Measurements from ENCODE around the gene BLOC1S5. TPM values are rescaled to one million over a fixed set of nuclear protein-coding genes. Genes with fewer than 3 reads are reported as not detected.

The BLOC1S5 gene
- total RNA-seq, 1 donor from 2014 or later = 9.7 TPM

GRCh38 chr6:8061736-8062135, 2.5 kb downstream of the BLOC1S5 start:
- Histone ChIP-seq H3K4me3 (ENCODE audit: low read depth, low read length) (no peak overlapping the region), H3K36me3 (ENCODE audit: control insufficient read depth, insufficient read depth, low read length) (no peaks in the 10 kb centered on the region), H3K27me3 (ENCODE audit: control insufficient read depth, insufficient read depth, low read length) (no peaks in the 10 kb centered on the region)
- FAIRE-seq (no peak), DNase-seq (ENCODE audit: low read depth) (no peak)
- TF ChIP-seq CTCF (IDR thresholded peaks at IDR 0.05; ENCODE audit: insufficient read depth, low read length, severe bottlenecking) = no peak

- FAIRE-seq (no peak), DNase-seq (ENCODE audit: low read depth) (no peak)
- H3K36me3 ChIP-seq (ENCODE audit: control insufficient read depth, insufficient read depth, low read length) = no peaks in the 10 kb centered on the region
- no peak overlapping the region for H3K4me3 ChIP-seq (ENCODE audit: low read depth, low read length)
- TF ChIP-seq CTCF (IDR thresholded peaks at IDR 0.05; ENCODE audit: insufficient read depth, low read length, severe bottlenecking) = no peak
- no peaks in the 10 kb centered on the region for H3K27me3 ChIP-seq (ENCODE audit: control insufficient read depth, insufficient read depth, low read length)
Measured at GRCh38 chr6:8060346-8060745, 3.8 kb downstream of the BLOC1S5 start.

GRCh38 chr6:8059129-8059528, 5.1 kb downstream of the BLOC1S5 start:
- FAIRE-seq (no peak), DNase-seq (ENCODE audit: low read depth) (peak; percentile 60)
- no peak for TF ChIP-seq CTCF (IDR thresholded peaks at IDR 0.05; ENCODE audit: insufficient read depth, low read length, severe bottlenecking)
- H3K36me3 ChIP-seq (ENCODE audit: control insufficient read depth, insufficient read depth, low read length) = no peaks in the 10 kb centered on the region
- no peak overlapping the region for H3K4me3 ChIP-seq (ENCODE audit: low read depth, low read length)
- H3K27me3 ChIP-seq (ENCODE audit: control insufficient read depth, insufficient read depth, low read length) = no peaks in the 10 kb centered on the region

- Histone ChIP-seq H3K4me3 (ENCODE audit: low read depth, low read length) (no peak overlapping the region), H3K27me3 (ENCODE audit: control insufficient read depth, insufficient read depth, low read length) (no peaks in the 10 kb centered on the region), H3K36me3 (ENCODE audit: control insufficient read depth, insufficient read depth, low read length) (no peaks in the 10 kb centered on the region)
- DNase-seq (ENCODE audit: low read depth) (peak; percentile 53), FAIRE-seq (no peak)
- TF ChIP-seq CTCF (IDR thresholded peaks at IDR 0.05; ENCODE audit: insufficient read depth, low read length, severe bottlenecking) = no peak
Measured at GRCh38 chr6:8057793-8058192, 6.4 kb downstream of the BLOC1S5 start.

- no peak for FAIRE-seq
- H3K36me3 ChIP-seq (ENCODE audit: control insufficient read depth, insufficient read depth, low read length) = no peaks in the 10 kb centered on the region
- H3K4me3 ChIP-seq (ENCODE audit: low read depth, low read length) = no peak overlapping the region
- no peak for TF ChIP-seq CTCF (IDR thresholded peaks at IDR 0.05; ENCODE audit: insufficient read depth, low read length, severe bottlenecking)
- DNase-seq (ENCODE audit: low read depth) = no peak
- no peaks in the 10 kb centered on the region for H3K27me3 ChIP-seq (ENCODE audit: control insufficient read depth, insufficient read depth, low read length)
Measured at GRCh38 chr6:8057263-8057662, 6.9 kb downstream of the BLOC1S5 start.

- peak; percentile 7 for DNase-seq (ENCODE audit: low read depth)
- Histone ChIP-seq H3K4me3 (ENCODE audit: low read depth, low read length) (no peak overlapping the region), H3K36me3 (ENCODE audit: control insufficient read depth, insufficient read depth, low read length) (no peaks in the 10 kb centered on the region), H3K27me3 (ENCODE audit: control insufficient read depth, insufficient read depth, low read length) (no peaks in the 10 kb centered on the region)
- FAIRE-seq = no peak
- TF ChIP-seq CTCF (IDR thresholded peaks at IDR 0.05; ENCODE audit: insufficient read depth, low read length, severe bottlenecking) = no peak
Measured at GRCh38 chr6:8054276-8054675, 9.9 kb downstream of the BLOC1S5 start.

Measured in bronchial epithelial cell (primary cell).